GM03348 (cell line): ENCODE results near the gene CES2.
A peak's percentile ranks its signal among the peaks of the same experiment; 100 is the strongest.
"Not testable (repeated sequence)": the region's sequence is repeated elsewhere in the genome, so short reads cannot be mapped to it uniquely, and the experiment has no call there.

ENCODE experiments used
- DNase-seq: peaks from one replicate; pipeline ENCODE4 v3.0.0; 2012; ENCODE audit warnings: low spot score

The CES2 gene

DNA sequence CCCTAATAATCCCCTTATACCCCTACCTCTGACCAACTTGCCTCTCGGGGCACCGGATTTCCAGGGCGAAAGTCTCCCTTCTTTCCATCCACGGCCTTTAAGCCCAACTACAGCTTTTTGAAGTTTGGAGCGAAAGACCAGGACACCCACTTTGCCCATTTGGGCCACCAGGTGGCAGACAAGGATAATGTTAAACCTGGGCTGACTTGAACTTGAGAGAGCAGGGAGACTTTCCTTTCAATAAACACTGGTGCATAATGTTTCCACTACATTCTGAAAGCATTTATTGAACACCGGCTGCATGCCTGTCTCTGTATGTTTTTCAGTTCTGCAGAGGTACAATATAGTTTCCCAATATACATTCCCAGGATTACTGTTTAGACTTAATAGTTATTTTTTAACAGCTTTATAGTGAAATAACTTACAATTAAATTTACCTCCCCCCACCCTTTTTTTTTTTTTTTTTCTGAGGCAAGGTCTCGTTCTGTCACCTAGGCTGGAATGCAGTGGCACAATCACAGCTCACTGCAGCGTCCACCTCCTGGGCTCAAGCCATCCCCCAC lies 18.9 kb downstream of the CES2 start:
- DNase-seq: peak; percentile 87

DNA sequence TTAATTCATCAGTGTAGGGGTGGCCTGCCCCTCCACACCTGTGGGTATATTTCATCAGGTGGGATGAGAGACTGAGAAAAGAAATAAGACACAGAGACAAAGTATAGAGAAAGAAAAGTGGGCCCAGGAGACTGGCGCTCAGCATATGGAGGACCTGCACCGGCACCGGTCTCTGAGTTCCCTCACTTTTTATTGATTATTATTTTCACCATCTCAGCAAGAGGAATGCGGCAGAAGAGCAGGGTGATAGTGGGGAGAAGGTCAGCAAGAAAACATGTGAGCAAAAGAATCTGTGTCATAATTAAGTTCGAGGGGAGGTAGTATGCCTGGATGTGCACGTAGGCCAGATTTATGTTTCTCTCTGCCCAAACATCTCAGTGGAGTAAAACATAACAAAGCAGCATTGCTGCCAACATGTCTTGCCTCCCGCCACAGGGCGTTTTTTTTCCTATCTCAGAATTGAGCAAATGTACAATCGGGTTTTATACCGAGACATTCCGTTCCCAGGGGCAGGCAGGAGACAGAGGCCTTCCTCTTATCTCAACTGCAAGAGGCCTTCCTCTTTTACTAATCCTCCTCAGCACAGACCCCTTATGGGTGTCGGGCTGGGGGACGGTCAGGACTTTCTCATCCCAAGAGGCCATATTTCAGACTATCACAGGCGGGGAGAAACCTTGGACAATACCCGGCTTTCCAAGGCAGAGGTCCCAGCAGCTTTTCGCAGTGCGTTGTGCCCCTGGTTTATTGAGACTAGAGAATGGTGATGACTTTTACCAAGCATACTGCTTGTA lies 20.2 kb downstream of the CES2 start:
- DNase-seq: not testable (repeated sequence)

DNA sequence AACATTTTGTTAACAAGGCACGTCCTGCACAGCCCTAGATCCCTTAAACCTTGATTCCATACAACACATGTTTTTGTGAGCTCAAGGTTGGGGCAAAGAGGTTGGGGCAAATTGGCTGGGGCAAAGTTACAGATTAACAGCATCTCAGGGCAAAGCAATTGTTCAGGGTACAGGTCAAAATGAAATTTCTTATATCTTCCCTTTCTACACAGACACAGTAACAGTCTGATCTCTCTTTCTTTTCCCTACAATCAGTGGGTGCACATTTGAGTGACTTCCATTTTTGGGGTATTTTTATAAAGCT lies 20.8 kb downstream of the CES2 start:
- DNase-seq: not testable (repeated sequence)

- DNase-seq: no peak
Measured at GRCh38 chr16:66958857-66959703, 23.8 kb downstream of the CES2 start.

DNA sequence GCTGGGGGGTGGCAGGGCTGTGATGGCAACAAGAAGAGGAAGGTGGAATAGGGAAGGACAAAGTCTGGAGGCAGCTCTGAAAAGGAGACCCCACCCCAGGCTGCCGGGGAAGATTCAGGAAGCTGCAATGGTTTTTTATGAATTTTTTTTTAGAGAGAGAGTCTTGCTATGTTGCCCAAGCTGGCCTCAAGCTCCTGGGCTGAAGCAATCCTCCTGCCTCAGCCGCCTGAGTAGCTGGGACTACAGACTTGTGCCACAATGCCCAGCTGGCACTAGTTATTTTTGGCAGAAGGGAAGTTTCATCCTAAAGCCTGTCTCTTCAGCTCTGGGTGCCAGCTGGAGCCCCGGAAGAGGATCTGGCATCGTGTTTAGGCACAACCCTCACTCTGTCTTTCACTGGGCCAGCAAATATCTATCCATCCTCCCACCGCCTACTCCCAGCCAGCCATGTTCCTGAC lies 24.4 kb downstream of the CES2 start:
- no peak for DNase-seq

DNA sequence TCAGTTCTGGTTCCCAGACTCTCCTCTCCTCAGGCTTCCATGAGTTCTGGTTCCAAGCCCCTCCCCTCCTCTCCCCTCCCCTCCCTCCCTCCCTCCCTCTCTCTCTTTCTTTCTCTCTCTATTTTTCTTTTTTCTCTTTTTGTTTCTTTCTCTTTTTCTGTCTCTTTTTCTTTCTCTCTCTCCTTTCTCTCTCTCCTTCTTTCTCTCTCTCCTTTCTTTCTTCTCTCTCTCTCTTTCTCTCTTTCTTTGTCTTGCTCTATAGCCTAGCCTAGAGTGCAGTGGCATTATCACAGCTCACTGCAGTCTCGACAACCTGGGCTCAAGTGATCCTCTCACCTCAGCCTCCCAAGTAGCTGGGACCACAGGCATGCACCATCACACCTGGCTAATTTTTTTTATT lies 25.0 kb downstream of the CES2 start:
- DNase-seq: no peak

DNA sequence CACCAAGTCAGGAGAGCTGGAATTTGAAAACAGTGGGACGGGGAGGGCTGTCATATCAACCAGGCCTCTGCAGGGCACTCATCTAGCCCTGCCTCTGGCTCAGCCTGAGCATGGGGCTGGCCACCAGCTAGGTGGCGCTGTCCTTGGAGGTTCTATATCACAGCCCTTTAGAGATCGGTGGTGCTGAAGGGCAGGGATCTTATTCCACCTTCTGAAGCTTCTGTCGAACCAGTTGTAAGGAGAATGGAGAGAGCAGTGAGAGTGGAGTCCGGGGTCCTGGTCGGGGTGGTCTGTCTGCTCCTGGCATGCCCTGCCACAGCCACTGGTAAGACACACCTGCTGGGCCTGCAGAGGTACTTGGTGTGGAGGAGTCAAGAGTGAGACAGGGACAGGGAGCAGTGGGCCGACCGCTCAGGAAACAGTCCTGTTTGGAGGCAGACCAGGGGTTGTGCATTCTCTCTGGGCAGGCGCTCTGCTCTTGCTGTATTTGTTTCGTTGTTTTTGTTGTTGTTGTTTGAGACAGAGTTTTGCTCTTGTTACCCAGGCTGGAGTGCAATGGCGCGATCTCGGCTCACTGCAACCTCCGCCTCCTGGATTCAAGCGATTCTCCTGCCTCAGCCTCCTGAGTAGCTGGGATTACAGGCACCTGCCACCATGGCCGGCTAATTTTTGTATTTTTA lies 25.9 kb downstream of the CES2 start, which contains the start of gene CES3:
Gene CES3, plus strand, starts transcription at position 202 of the 680 bp plus-strand sequence. Its CDS starts 42 bp downstream, at position 244.
- DNase-seq: peak; percentile 81

DNA sequence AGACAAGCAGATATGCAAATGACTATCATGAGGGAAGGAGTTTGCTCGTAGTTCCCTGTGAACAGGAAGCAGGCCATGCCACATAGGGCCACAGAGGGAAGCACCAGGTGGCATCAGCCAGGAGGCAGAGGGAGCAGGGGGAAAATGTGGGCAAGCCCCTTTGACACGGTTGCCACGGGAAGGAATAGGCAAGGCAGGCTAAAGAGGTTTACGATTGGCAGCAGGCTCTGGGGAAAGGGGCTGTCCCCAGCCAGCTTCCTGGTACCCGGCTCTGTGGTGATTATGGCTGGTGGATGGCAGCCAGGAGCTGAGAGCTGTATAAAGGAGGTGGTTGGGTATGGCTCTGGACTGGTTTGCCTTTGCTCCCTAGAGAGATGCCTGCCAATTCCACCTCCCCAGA lies 26.6 kb downstream of the CES2 start:
- DNase-seq: no peak

DNA sequence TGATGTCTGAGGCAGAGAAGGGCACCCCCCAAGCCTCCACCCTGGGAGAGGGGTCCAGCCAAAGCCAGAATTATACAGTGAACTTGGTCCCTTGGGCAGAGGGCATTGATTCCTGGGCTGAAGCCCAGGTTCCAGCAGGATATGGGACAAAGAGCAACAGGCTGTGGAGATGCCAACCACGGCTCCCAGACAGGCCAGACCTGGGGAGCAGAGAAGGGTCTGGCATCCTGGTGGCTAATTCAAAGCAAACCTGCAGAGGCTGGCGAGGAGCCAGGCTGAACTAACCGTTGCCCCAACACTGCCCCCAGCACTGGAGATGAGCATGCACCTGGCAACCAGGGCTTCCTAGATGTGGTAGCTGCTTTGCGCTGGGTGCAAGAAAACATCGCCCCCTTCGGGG lies 28.7 kb downstream of the CES2 start:
- no peak for DNase-seq

DNA sequence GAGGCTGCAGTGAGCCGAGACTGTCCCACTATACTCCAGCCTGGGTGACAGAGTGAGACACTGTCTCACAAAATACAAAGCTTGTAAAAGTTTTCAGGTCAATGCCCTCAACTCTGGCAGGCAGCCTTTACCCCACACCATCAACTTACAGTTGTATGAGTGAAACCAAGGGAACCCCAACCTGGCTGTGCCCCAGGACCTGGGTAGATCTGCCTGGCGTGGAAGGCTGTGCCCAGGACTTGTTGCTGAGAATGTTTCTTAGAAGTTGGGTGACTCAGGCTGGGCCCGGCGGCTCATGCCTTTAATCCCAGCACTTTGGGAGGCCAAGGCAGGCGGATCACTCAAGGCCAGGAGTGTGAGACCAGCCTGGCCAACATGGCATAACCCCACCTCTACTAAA lies 33.5 kb downstream of the CES2 start:
- no peak for DNase-seq

- no peak for DNase-seq
Measured at GRCh38 chr16:66970775-66971720, 35.7 kb downstream of the CES2 start.

DNA sequence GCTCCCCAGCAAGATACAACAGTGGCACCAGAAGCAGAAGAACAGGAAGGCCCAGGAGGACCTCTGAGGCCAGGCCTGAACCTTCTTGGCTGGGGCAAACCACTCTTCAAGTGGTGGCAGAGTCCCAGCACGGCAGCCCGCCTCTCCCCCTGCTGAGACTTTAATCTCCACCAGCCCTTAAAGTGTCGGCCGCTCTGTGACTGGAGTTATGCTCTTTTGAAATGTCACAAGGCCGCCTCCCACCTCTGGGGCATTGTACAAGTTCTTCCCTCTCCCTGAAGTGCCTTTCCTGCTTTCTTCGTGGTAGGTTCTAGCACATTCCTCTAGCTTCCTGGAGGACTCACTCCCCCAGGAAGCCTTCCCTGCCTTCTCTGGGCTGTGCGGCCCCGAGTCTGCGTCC lies 37.7 kb downstream of the CES2 start:
- DNase-seq: no peak

DNA sequence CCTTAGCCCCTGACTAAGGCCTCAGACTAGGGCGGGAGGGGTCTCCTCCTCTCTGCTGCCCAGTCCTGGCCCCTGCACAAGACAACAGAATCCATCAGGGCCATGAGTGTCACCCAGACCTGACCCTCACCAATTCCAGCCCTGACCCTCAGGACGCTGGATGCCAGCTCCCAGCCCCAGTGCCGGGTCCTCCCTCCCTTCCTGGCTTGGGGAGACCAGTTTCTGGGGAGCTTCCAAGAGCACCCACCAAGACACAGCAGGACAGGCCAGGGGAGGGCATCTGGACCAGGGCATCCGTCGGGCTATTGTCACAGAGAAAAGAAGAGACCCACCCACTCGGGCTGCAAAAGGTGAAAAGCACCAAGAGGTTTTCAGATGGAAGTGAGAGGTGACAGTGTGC lies 38.4 kb downstream of the CES2 start:
- DNase-seq: no peak

GRCh38 chr16:66974156-66974931 lies 39.0 kb downstream of the CES2 start:
- not testable (repeated sequence) for DNase-seq

DNA sequence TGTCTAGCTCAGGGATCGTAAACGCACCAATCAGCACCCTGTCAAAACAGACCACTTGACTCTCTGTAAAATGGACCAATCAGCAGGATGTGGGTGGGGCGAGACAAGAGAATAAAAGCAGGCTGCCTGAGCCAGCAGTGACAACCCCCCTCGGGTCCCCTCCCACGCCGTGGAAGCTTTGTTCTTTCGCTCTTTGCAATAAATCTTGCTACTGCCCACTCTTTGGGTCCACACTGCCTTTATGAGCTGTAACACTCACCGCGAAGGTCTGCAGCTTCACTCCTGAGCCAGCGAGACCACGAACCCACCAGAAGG lies 39.6 kb downstream of the CES2 start:
- DNase-seq: not testable (repeated sequence)

DNA sequence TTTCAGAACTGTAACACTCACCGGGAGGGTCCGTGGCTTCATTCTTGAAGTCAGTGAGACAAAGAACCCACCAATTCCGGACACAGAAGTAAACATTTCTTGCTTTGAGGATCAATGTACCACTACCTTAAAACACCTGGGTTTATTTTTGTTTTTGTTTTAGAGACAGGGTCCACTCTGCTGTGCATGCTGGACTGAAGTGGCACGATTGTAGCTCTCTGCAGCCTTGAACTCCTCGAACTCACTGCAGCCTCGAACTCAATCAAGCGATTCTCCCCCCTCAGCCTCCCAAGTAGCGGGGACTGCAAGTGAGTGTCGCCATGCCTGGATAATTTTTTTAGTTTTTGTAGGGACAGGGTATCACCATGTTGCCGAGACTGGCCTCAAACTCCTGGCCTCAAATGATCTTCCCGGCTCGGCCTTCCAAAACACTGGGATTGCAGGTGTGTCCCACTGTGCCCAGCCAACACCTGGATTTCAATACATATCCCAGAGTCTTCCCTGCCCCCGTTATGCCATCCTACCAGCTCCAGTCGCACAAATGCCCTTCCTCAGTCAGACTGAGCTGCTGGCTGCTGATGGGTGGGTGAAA lies 40.1 kb downstream of the CES2 start:
- no peak for DNase-seq

- DNase-seq: no peak
Measured at GRCh38 chr16:66976746-66977145, 41.4 kb downstream of the CES2 start.

DNA sequence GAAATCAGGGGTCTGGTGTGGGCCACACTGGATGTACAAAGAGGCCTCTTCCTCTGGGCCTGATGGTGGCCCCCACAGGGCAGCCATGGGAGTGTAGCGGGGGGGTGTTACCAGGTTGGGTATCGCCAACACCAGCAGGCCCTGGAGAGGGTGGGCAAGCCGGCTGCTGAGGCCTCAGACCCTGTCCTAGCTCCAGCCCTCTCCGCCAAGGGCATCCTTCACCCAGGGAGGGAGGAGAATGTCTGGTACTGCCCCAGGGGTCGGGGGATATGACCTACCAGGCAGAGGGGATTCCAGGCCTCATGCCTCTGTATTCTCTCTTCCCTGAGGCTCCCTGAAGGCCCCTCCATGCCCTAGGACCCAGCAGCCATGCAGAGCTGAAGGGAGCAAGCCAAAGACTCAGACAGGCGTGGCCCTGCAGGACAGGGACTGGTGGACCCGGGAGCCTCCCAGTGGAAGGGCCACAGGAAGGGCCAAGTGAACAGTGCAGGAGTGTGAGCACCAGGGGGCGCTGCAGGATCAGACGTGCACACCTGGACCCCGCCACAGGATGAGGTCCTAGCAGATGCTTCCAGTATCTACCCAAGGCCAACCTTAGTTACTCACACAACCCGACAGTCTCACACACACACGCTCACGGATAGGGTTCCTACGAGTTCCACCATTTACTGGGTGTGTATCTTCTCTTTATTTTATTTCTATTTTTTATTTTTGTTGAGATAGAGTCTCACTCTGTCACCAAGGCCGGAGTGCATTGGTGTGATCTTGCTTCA lies 42.2 kb downstream of the CES2 start:
- peak; percentile 94 for DNase-seq

- DNase-seq: peak; percentile 64
Measured at GRCh38 chr16:66979011-66979717, 43.8 kb downstream of the CES2 start.
